ENCODE results near the gene IL17A.

DNA sequence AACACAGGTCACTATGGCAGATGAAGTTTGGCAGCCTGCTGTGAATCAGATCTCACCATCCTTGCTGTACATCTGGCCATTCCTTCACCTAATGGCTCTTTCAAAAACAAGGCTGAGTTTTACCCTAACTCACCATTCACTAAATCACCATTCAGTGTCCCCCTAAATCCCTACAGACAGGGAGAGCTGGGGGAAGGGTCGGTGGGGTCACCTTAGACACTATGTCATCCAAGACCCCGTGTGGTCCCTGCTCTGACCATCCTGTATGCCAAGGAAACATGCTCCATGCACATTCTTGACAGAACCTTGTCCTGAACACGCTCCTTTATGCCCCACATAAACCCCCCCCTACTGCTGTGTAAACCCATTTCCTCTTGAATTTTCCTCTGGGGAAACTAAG, 31.8 kb upstream of the IL17A start:
- TF ChIP-seq CTCF (IDR thresholded peaks at IDR 0.05 in 4 of 5, conservative IDR thresholded peaks at IDR 0.05 in 1 of 5), result no peak
- TF ChIP-seq POLR2A (IDR thresholded peaks at IDR 0.05), result no peak
